ENCODE measurements around the gene WIPF3.

DNA sequence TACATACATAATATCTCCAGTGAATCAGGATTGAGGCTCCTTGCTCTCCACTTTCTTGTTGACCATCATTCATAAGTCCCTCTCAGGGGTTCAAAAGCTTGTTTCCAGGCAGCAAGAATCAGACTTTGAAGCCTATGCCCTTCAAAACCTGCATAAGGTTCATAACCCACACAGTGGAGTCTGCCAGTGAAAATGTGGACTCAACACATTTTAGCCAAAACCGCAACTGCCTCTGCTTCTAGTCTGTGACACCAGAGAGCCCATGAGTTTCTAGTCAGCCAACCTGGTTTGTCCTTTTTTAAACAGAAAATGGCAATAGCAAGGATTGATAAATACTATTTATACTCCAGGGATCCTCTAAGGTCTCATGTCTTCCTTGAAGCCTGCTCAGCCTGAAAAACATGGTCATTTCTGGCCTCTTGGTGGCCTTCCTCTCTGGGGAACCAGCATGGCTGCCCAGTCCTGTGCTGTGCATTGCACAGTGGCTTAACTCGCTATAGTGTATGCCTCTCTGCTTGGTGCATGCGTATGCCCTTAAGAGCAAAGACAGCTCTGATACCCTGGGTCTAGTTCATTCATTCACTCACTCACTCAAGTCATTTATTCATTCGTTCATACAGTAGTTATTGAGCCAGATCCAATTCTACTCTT lies 67.5 kb downstream of the WIPF3 start:
- TF ChIP-seq ZNF274 (IDR thresholded peaks at IDR 0.05; ENCODE audit: insufficient read depth, insufficient read length) (no peak), JUNB (IDR thresholded peaks at IDR 0.05) (no peak), IRF4 (IDR thresholded peaks at IDR 0.05; ENCODE audit: low read depth, low read length) (no peak), SUPT20H (IDR thresholded peaks at IDR 0.05; ENCODE audit: borderline replicate concordance, control insufficient read depth, low read depth, low read length) (no peak), EZH2 (IDR thresholded peaks at IDR 0.05; ENCODE audit: borderline replicate concordance, control insufficient read depth, low read depth, low read length) (no peak), CBX3 (IDR thresholded peaks at IDR 0.05; ENCODE audit: borderline replicate concordance, low read depth) (no peak), CEBPB (IDR thresholded peaks at IDR 0.05; ENCODE audit: borderline replicate concordance in 1 of 2, low read depth in 2 of 2, low read length in 2 of 2) (no peak), JUND (IDR thresholded peaks at IDR 0.05; ENCODE audit: low read depth, low read length) (no peak), CBFB (IDR thresholded peaks at IDR 0.05; ENCODE audit: low read depth) (no peak), HDAC2 (IDR thresholded peaks at IDR 0.05) (no peak)
- TF ChIP-seq, protein P1, sequence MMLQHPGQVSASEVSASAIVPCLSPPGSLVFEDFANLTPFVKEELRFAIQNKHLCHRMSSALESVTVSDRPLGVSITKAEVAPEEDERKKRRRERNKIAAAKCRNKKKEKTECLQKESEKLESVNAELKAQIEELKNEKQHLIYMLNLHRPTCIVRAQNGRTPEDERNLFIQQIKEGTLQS (IDR thresholded peaks at IDR 0.05; ENCODE audit: borderline replicate concordance, extremely low read depth, low read depth, low read length): no peak
- TF ChIP-seq, protein P2, sequence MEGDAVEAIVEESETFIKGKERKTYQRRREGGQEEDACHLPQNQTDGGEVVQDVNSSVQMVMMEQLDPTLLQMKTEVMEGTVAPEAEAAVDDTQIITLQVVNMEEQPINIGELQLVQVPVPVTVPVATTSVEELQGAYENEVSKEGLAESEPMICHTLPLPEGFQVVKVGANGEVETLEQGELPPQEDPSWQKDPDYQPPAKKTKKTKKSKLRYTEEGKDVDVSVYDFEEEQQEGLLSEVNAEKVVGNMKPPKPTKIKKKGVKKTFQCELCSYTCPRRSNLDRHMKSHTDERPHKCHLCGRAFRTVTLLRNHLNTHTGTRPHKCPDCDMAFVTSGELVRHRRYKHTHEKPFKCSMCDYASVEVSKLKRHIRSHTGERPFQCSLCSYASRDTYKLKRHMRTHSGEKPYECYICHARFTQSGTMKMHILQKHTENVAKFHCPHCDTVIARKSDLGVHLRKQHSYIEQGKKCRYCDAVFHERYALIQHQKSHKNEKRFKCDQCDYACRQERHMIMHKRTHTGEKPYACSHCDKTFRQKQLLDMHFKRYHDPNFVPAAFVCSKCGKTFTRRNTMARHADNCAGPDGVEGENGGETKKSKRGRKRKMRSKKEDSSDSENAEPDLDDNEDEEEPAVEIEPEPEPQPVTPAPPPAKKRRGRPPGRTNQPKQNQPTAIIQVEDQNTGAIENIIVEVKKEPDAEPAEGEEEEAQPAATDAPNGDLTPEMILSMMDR (IDR thresholded peaks at IDR 0.05 in 2 of 3, conservative IDR thresholded peaks at IDR 0.05 in 1 of 3; ENCODE audit: control insufficient read depth in 2 of 3, extremely low read depth in 1 of 3, insufficient read depth in 1 of 3, low read depth in 3 of 3, low read length in 3 of 3): no peak
- TF ChIP-seq, protein P3, sequence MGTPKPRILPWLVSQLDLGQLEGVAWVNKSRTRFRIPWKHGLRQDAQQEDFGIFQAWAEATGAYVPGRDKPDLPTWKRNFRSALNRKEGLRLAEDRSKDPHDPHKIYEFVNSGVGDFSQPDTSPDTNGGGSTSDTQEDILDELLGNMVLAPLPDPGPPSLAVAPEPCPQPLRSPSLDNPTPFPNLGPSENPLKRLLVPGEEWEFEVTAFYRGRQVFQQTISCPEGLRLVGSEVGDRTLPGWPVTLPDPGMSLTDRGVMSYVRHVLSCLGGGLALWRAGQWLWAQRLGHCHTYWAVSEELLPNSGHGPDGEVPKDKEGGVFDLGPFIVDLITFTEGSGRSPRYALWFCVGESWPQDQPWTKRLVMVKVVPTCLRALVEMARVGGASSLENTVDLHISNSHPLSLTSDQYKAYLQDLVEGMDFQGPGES (IDR thresholded peaks at IDR 0.05): no peak
- TF ChIP-seq, protein P4, sequence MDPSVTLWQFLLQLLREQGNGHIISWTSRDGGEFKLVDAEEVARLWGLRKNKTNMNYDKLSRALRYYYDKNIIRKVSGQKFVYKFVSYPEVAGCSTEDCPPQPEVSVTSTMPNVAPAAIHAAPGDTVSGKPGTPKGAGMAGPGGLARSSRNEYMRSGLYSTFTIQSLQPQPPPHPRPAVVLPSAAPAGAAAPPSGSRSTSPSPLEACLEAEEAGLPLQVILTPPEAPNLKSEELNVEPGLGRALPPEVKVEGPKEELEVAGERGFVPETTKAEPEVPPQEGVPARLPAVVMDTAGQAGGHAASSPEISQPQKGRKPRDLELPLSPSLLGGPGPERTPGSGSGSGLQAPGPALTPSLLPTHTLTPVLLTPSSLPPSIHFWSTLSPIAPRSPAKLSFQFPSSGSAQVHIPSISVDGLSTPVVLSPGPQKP (IDR thresholded peaks at IDR 0.05; ENCODE audit: low read depth, low read length): no peak

Data from GM12878 (cell line).